IMR-90 (cell line): ENCODE results near the gene FRMD5. TPM values are rescaled to one million over a fixed set of nuclear protein-coding genes. Genes with fewer than 3 reads are reported as not detected.
A peak's percentile ranks its signal among the peaks of the same experiment; 100 is the strongest.

Experiments used
- ATAC-seq: fragments of 200-7000 bp; cut with Tn5 transposase; 2 replicates; pipeline ENCODE4 v1.9.1; 2020; ENCODE audit warnings: low read depth, mild to moderate bottlenecking, moderate library complexity
- BruUV-seq: library from RNA; stranded (reverse); fragments of 400-500 nt; replicated peaks from 2 replicates; lab custom pipeline; 2021; lab: Mats Ljungman, UMichigan
- CTCF ChIA-PET: fragments of 300-600 bp; formaldehyde crosslinking; extraction: SDS; loops from one replicate; lab custom pipeline; 2021; ENCODE audit warnings: antibody characterized with exemption; lab: Yijun Ruan, JAX
- POLR2A ChIA-PET: fragments of 300-600 bp; sonication (Branson Sonifier 250); formaldehyde crosslinking; loops from one replicate; lab custom pipeline; 2022; ENCODE audit warnings: antibody characterized with exemption; ENCODE audit not compliant: unreplicated experiment; lab: Charles Lee
- DNase-seq: peaks from one replicate; pipeline ENCODE4 v3.0.0; 2013
- H2AFZ ChIP-seq: replicated peaks from 2 replicates; pipeline ENCODE3; 2013; ENCODE audit warnings: low read length, mild to moderate bottlenecking; ENCODE audit not compliant: poor library complexity
- H2AK5ac ChIP-seq: 2 replicates; pipeline ENCODE4 v1.6.1; 2013; ENCODE audit warnings: low read depth, low read length, inconsistent platforms
- H2AK9ac ChIP-seq: replicated peaks from 2 replicates; pipeline ENCODE3; 2013; ENCODE audit warnings: mild to moderate bottlenecking, low read depth, low read length, moderate library complexity; ENCODE audit not compliant: poor library complexity
- H2BK120ac ChIP-seq: 2 replicates; pipeline ENCODE4 v1.6.1; 2013; ENCODE audit warnings: low read depth, low read length, inconsistent platforms
- H2BK15ac ChIP-seq: 3 replicates; pipeline ENCODE4 v1.6.1; 2013; ENCODE audit warnings: low read depth, low read length, inconsistent platforms
- H2BK20ac ChIP-seq: 2 replicates; pipeline ENCODE4 v1.6.1; 2013; ENCODE audit warnings: low read depth, mild to moderate bottlenecking, inconsistent platforms, low read length, moderate library complexity
- H2BK5ac ChIP-seq: 2 replicates; pipeline ENCODE4 v1.6.1; 2013; ENCODE audit warnings: mild to moderate bottlenecking, low read depth, low read length, inconsistent platforms; ENCODE audit not compliant: poor library complexity, severe bottlenecking
- H3K14ac ChIP-seq: replicated peaks from 2 replicates; pipeline ENCODE4 v1.6.1; 2013; ENCODE audit warnings: low read depth, low read length, inconsistent platforms
- H3K18ac ChIP-seq: 2 replicates; pipeline ENCODE4 v1.6.1; 2013; ENCODE audit warnings: low read depth, low read length, control low read depth
- H3K23ac ChIP-seq: 2 replicates; pipeline ENCODE4 v1.6.1; 2013; ENCODE audit warnings: low read depth, low read length, inconsistent platforms
- H3K27ac ChIP-seq: 2 replicates; pipeline ENCODE4 v1.5.1; 2013; ENCODE audit warnings: mild to moderate bottlenecking, control low read depth, low read length; ENCODE audit not compliant: insufficient read depth
- H3K27me3 ChIP-seq: 2 replicates; pipeline ENCODE4 v1.6.1; 2013; ENCODE audit warnings: low read length; ENCODE audit not compliant: control insufficient read depth, insufficient read depth
- H3K36me3 ChIP-seq: 2 replicates; pipeline ENCODE4 v1.6.1; 2013; ENCODE audit warnings: low read length, mixed read lengths; ENCODE audit not compliant: control insufficient read depth, insufficient read depth
- H3K4ac ChIP-seq: 2 replicates; pipeline ENCODE4 v1.6.1; 2013; ENCODE audit warnings: low read depth, low read length, inconsistent platforms
- H3K4me1 ChIP-seq: 2 replicates; pipeline ENCODE4 v1.6.1; 2013; ENCODE audit warnings: low read length, mixed read lengths; ENCODE audit not compliant: control insufficient read depth, insufficient read depth
- H3K4me2 ChIP-seq: 2 replicates; pipeline ENCODE4 v1.6.1; 2013; ENCODE audit warnings: low read depth, mild to moderate bottlenecking, control low read depth, low read length, moderate library complexity
- H3K4me3 ChIP-seq: 2 replicates; pipeline ENCODE4 v1.5.1; 2013; ENCODE audit warnings: low read depth, mild to moderate bottlenecking, control low read depth, low read length, moderate library complexity; ENCODE audit not compliant: insufficient read depth
- H3K56ac ChIP-seq: 2 replicates; pipeline ENCODE4 v1.6.1; 2013; ENCODE audit warnings: low read length, inconsistent platforms; ENCODE audit not compliant: insufficient read depth; ENCODE audit errors: extremely low read depth
- H3K79me1 ChIP-seq, 2 experiments: 2 replicates each; pipeline ENCODE4 v1.6.1; 2013; ENCODE audit warnings: low read length in 2 of 2, inconsistent platforms in 1 of 2, low read depth in 1 of 2
- H3K9ac ChIP-seq: 2 replicates; pipeline ENCODE4 v1.6.1; 2013; ENCODE audit warnings: low read depth, low read length, control low read depth
- H3K9me1 ChIP-seq: 2 replicates; pipeline ENCODE4 v1.6.1; 2013; ENCODE audit warnings: low read length, inconsistent platforms; ENCODE audit not compliant: insufficient read depth
- H3K9me3 ChIP-seq: 2 replicates; pipeline ENCODE4 v1.6.1; 2013; ENCODE audit warnings: low read length; ENCODE audit not compliant: control insufficient read depth, insufficient read depth
- H4K20me1 ChIP-seq: 2 replicates; pipeline ENCODE4 v1.6.1; 2013; ENCODE audit warnings: low read length, inconsistent platforms; ENCODE audit not compliant: insufficient read depth
- H4K5ac ChIP-seq: 2 replicates; pipeline ENCODE4 v1.6.1; 2013; ENCODE audit warnings: mild to moderate bottlenecking, low read depth, low read length, control low read depth
- H4K8ac ChIP-seq, 2 experiments: 2 replicates each; pipeline ENCODE4 v1.6.1; 2013; ENCODE audit warnings: low read depth in 2 of 2, low read length in 2 of 2, control low read depth in 1 of 2, inconsistent platforms in 1 of 2
- H4K91ac ChIP-seq: 2 replicates; pipeline ENCODE4 v1.6.1; 2013; ENCODE audit warnings: low read depth, low read length, inconsistent platforms; ENCODE audit not compliant: insufficient read depth
- BHLHE40 ChIP-seq: fragments of 150-350 bp; IDR thresholded peaks from 2 replicates; pipeline ENCODE4 v1.6.1; 2016; ENCODE audit warnings: mild to moderate bottlenecking, low read depth, low read length
- CEBPB ChIP-seq: IDR thresholded peaks from 2 replicates; pipeline ENCODE4 v1.6.1; 2012; ENCODE audit warnings: low read depth, low read length, improper control_type of control experiment
- CHD1 ChIP-seq: IDR thresholded peaks from 2 replicates; pipeline ENCODE4 v1.6.1; 2012; ENCODE audit warnings: low read depth, low read length, improper control_type of control experiment
- FOS ChIP-seq: fragments of 150-350 bp; IDR thresholded peaks from 2 replicates; pipeline ENCODE4 v1.6.1; 2016; ENCODE audit warnings: low read depth, low read length
- MAFK ChIP-seq: IDR thresholded peaks from 2 replicates; pipeline ENCODE4 v1.6.1; 2012; ENCODE audit warnings: low read depth, low read length, improper control_type of control experiment
- MAZ ChIP-seq: IDR thresholded peaks from 2 replicates; pipeline ENCODE4 v1.6.1; 2012; ENCODE audit warnings: low read depth, mild to moderate bottlenecking, low read length, improper control_type of control experiment, moderate library complexity, borderline replicate concordance
- MXI1 ChIP-seq: IDR thresholded peaks from 2 replicates; pipeline ENCODE4 v1.6.1; 2012; ENCODE audit warnings: low read depth, mild to moderate bottlenecking, low read length, moderate library complexity, borderline replicate concordance
- NFE2L2 ChIP-seq: fragments of 150-350 bp; IDR thresholded peaks from 2 replicates; pipeline ENCODE4 v1.6.1; 2016; ENCODE audit warnings: low read depth, mild to moderate bottlenecking, low read length
- POLR2A ChIP-seq: IDR thresholded peaks from 2 replicates; pipeline ENCODE4 v1.6.1; 2012; ENCODE audit warnings: mild to moderate bottlenecking, low read depth, low read length
- SMC3 ChIP-seq: fragments of 150-350 bp; IDR thresholded peaks from 2 replicates; pipeline ENCODE4 v1.6.1; 2016; ENCODE audit warnings: low read depth, mild to moderate bottlenecking, antibody characterized with exemption, low read length, moderate library complexity
- WGBS, 2 experiments: methylation state at CpG; one replicate each; pipeline versions ENCODE4 v1.1.5 to v1.1.7; 2013; ENCODE audit warnings: missing lambda C conversion rate in 2 of 2; ENCODE audit not compliant: insufficient read length in 1 of 2; ENCODE audit errors: extremely low coverage in 2 of 2; 5-methylcytosine and 5-hydroxymethylcytosine counted together
- dilution Hi-C: fragments of 300-500 bp; cut with HindIII; formaldehyde crosslinking; loops from one replicate; pipeline ENCODE4 v1.14.3; 2018; ENCODE audit warnings: low sequenced_read_pairs; ENCODE audit not compliant: unreplicated experiment
- in situ Hi-C: fragments of 300-500 bp; cut with MboI; formaldehyde crosslinking; loops from 3 replicates; pipeline ENCODE4 v1.14.3; 2019; ENCODE audit warnings: low sequenced_read_pairs, inconsistent platforms, mixed read lengths
- intact Hi-C: fragments of 100-400 bp; cut with micrococcal nuclease; formaldehyde crosslinking; loops from 2 replicates; pipeline ENCODE4 v1.10.0; 2022
- polyA plus RNA-seq, 3 experiments: library from polyadenylated mRNA; depleted of rRNA; stranded (reverse); fragments of >200 nt; gene quantifications; 2 replicates each; pipeline ENCODE4 v1.2.3, GENCODE V29; 2012; ENCODE audit warnings: low replicate concordance in 1 of 3
- total RNA-seq: library from RNA; depleted of rRNA; stranded (reverse); fragments of >200 nt; gene quantifications from 2 replicates; pipeline ENCODE4 v1.2.3, GENCODE V29; 2012
- TF ChIP-seq, protein P1 (sequence below): fragments of 150-350 bp; IDR thresholded peaks from 2 replicates; pipeline ENCODE4 v1.6.1; 2016; ENCODE audit warnings: low read depth, mild to moderate bottlenecking, low read length, moderate library complexity, borderline replicate concordance

Gene FRMD5
- total and polyA plus RNA-seq, 2 of the 4 experiments (the other 2 are of a cell fraction), result 4.1 to 5.4 TPM

DNA sequence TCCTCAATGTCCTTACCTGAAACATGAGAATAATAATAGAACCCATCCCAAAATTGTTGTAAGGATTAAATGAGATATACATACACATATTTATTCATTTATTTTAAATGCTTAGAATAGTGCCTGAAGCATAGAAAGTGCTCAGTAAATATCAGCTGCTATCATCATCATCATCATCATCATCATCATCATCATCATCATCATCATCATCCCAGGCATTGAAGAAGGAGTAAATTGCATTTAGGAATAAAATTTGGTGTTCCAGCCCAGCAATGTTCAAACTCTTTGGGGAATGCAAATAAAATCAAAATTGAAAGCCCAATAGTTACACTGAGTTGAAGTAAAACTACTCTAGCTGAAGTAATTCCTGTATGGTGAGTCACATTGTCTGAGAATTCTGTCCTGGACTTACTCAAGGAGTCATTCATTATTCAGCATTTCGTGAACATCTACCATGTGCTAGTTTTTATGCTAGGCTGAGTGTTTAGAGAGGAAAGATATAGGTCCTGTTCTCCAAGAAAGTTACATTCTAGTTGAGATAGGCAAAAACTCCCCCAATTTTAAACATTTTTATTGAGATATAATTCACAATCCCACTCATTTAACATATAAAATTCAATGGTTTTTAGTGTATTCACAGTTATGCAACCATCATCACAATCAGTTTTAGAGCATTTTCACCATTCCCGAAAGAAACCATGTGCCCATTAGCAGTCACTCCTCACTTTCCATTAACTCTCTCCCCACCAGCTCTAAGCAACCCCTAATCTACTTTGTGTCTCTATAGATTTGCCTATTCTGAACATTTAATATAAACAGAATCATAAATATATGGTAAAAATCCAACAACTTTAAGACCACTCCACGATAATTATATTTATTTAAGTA, 107.2 kb downstream of the FRMD5 start (continued):
- TF ChIP-seq MXI1, result no peak
- TF ChIP-seq NFE2L2, result peak; percentile 45; the same call in 1 of the 2 replicates
- no peak for TF ChIP-seq POLR2A

DNA sequence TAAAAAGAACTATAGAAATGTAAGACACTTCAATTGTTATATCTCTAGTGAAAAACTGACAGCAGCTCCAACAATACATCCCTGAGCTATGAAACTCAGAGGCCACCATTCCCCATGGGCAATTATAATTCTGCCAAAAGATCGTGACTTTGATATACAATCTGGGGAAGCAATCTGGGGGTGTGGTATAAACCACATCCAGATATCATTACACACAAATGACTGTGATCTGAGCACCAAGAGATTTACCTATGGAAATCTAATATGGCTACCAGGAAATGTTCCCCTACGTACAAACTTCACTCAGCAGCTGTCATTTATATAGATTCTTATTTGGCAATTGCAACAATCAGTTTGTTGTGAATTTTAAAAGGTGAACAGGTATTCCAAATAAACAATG, 110.3 kb downstream of the FRMD5 start:
- Histone ChIP-seq H3K9ac (no peak overlapping the region), H3K23ac (no peak overlapping the region), H2BK20ac (no peak overlapping the region), H3K27me3 (no peaks in the 10 kb centered on the region), H3K4me3 (no peak overlapping the region), H2AK5ac (no peak overlapping the region), H3K9me1 (peaks cover 5% of the 10 kb centered on the region; the same call in 1 of the 2 replicates), H3K14ac (peak overlapping the region; percentile 64; the same call in 1 of the 2 replicates), H4K91ac (no peak overlapping the region), H3K4ac (no peak overlapping the region), H2BK120ac (no peak overlapping the region), H2BK5ac (no peak overlapping the region), H4K8ac (no peak overlapping the region), H3K4me1 (peaks cover 7% of the 10 kb centered on the region), H2AFZ (no peak overlapping the region), H3K79me1 (peaks cover 4 to 22% of the 10 kb centered on the region in 2 experiments; a peak in 1 of 4 replicates), H4K5ac (no peak overlapping the region), H3K36me3 (no peaks in the 10 kb centered on the region), H3K27ac (no peak overlapping the region), H3K56ac (no peak overlapping the region), H3K18ac (no peak overlapping the region), H3K9me3 (no peaks in the 10 kb centered on the region), H4K20me1 (no peaks in the 10 kb centered on the region), H3K4me2 (no peak overlapping the region), H2AK9ac (no peak overlapping the region), H2BK15ac (no peak overlapping the region; the same call in 2 of the 3 replicates)
- intact Hi-C loops (no loop called here), in situ Hi-C loops (no loop called here), dilution Hi-C loops (no loop called here)
- ChIA-PET CTCF (no interaction called here), POLR2A (no interaction called here)
- WGBS, 2 experiments, result no CpG with 5 or more reads among the region's 2 CpGs
- TF ChIP-seq CHD1, result no peak
- TF ChIP-seq CEBPB, result no peak
- no peak for TF ChIP-seq MAFK
- TF ChIP-seq FOS, result no peak
- no peak for TF ChIP-seq MAZ
- TF ChIP-seq, protein P1, sequence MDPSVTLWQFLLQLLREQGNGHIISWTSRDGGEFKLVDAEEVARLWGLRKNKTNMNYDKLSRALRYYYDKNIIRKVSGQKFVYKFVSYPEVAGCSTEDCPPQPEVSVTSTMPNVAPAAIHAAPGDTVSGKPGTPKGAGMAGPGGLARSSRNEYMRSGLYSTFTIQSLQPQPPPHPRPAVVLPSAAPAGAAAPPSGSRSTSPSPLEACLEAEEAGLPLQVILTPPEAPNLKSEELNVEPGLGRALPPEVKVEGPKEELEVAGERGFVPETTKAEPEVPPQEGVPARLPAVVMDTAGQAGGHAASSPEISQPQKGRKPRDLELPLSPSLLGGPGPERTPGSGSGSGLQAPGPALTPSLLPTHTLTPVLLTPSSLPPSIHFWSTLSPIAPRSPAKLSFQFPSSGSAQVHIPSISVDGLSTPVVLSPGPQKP, result no peak
- no peak for TF ChIP-seq POLR2A
- no peak for TF ChIP-seq SMC3
- no peak for TF ChIP-seq BHLHE40
- BruUV-seq, result no TSS peak
- DNase-seq (no peak), ATAC-seq (no peak)
